ENCODE data around the gene CD300LG.
"Not testable (repeated sequence)": the region's sequence is repeated elsewhere in the genome, so short reads cannot be mapped to it uniquely, and the experiment has no call there.

The CD300LG gene

GRCh38 chr17:43878260-43879175 is 31.5 kb downstream of the CD300LG start:
- DNase-seq = peak in 50 of 56 donors; percentile 10 to 78 (median 35)

GRCh38 chr17:43879723-43880419 is 32.9 kb downstream of the CD300LG start:
- no peak for DNase-seq

- DNase-seq = peak in 4 of 56 donors; percentile 8 to 24 (median 12)
These were observed 33.5 kb downstream of the CD300LG start for GRCh38 chr17:43880420-43880991.

- DNase-seq = no peak
These were observed 34.2 kb downstream of the CD300LG start for GRCh38 chr17:43881181-43881580.

- DNase-seq = no peak
These were observed 35.0 kb downstream of the CD300LG start for GRCh38 chr17:43881758-43882505.

- no peak for DNase-seq
These were observed 35.9 kb downstream of the CD300LG start for GRCh38 chr17:43882761-43883415.

GRCh38 chr17:43888548-43888947 is 41.6 kb downstream of the CD300LG start:
- no peak for DNase-seq

GRCh38 chr17:43890240-43890639 is 43.3 kb downstream of the CD300LG start:
- DNase-seq = no peak

- DNase-seq = no peak
These were observed 45.1 kb downstream of the CD300LG start for GRCh38 chr17:43891851-43892646.

- DNase-seq = no peak
These were observed 45.6 kb downstream of the CD300LG start for GRCh38 chr17:43892647-43892952.

GRCh38 chr17:43894494-43894893 is 47.5 kb downstream of the CD300LG start:
- DNase-seq = not testable (repeated sequence)

GRCh38 chr17:43897831-43898230 is 50.9 kb downstream of the CD300LG start:
- no peak for DNase-seq

GRCh38 chr17:43898446-43898845 is 51.5 kb downstream of the CD300LG start:
- DNase-seq = no peak

- peak in 55 of 56 donors; percentile 24 to 91 (median 71) for DNase-seq
These were observed 53.3 kb downstream of the CD300LG start for GRCh38 chr17:43900183-43900857.

GRCh38 chr17:43900858-43901754 is 54.1 kb downstream of the CD300LG start:
- DNase-seq = peak in 1 of 56 donors; percentile 58

- no peak for DNase-seq
These were observed 55.0 kb downstream of the CD300LG start for GRCh38 chr17:43901861-43902589.

GRCh38 chr17:43905400-43905984 is 58.5 kb downstream of the CD300LG start:
- peak in 19 of 56 donors; percentile 9 to 43 (median 23) for DNase-seq
